IMR-90 (cell line): ENCODE measurements around the gene SCN8A. TPM values are rescaled to one million over a fixed set of nuclear protein-coding genes. Genes with fewer than 3 reads are reported as not detected.
"Not testable (repeated sequence)": the region's sequence is repeated elsewhere in the genome, so short reads cannot be mapped to it uniquely, and the experiment has no call there.

Experiments
- ATAC-seq: fragments of 200-7000 bp; cut with Tn5 transposase; 2 replicates; pipeline ENCODE4 v1.9.1; 2020; ENCODE audit warnings: low read depth, mild to moderate bottlenecking, moderate library complexity
- BruUV-seq: library from RNA; stranded (reverse); fragments of 400-500 nt; replicated peaks from 2 replicates; lab custom pipeline; 2021; lab: Mats Ljungman, UMichigan
- CTCF ChIA-PET: fragments of 300-600 bp; formaldehyde crosslinking; extraction: SDS; loops from one replicate; lab custom pipeline; 2021; ENCODE audit warnings: antibody characterized with exemption; lab: Yijun Ruan, JAX
- POLR2A ChIA-PET: fragments of 300-600 bp; sonication (Branson Sonifier 250); formaldehyde crosslinking; loops from one replicate; lab custom pipeline; 2022; ENCODE audit warnings: antibody characterized with exemption; ENCODE audit not compliant: unreplicated experiment; lab: Charles Lee
- DNase-seq: peaks from one replicate; pipeline ENCODE4 v3.0.0; 2013
- H2AFZ ChIP-seq: replicated peaks from 2 replicates; pipeline ENCODE3; 2013; ENCODE audit warnings: low read length, mild to moderate bottlenecking; ENCODE audit not compliant: poor library complexity
- H2AK5ac ChIP-seq: 2 replicates; pipeline ENCODE4 v1.6.1; 2013; ENCODE audit warnings: low read depth, low read length, inconsistent platforms
- H2AK9ac ChIP-seq: replicated peaks from 2 replicates; pipeline ENCODE3; 2013; ENCODE audit warnings: mild to moderate bottlenecking, low read depth, low read length, moderate library complexity; ENCODE audit not compliant: poor library complexity
- H2BK120ac ChIP-seq: 2 replicates; pipeline ENCODE4 v1.6.1; 2013; ENCODE audit warnings: low read depth, low read length, inconsistent platforms
- H2BK15ac ChIP-seq: 3 replicates; pipeline ENCODE4 v1.6.1; 2013; ENCODE audit warnings: low read depth, low read length, inconsistent platforms
- H2BK20ac ChIP-seq: 2 replicates; pipeline ENCODE4 v1.6.1; 2013; ENCODE audit warnings: low read depth, mild to moderate bottlenecking, inconsistent platforms, low read length, moderate library complexity
- H2BK5ac ChIP-seq: 2 replicates; pipeline ENCODE4 v1.6.1; 2013; ENCODE audit warnings: mild to moderate bottlenecking, low read depth, low read length, inconsistent platforms; ENCODE audit not compliant: poor library complexity, severe bottlenecking
- H3K14ac ChIP-seq: replicated peaks from 2 replicates; pipeline ENCODE4 v1.6.1; 2013; ENCODE audit warnings: low read depth, low read length, inconsistent platforms
- H3K18ac ChIP-seq: 2 replicates; pipeline ENCODE4 v1.6.1; 2013; ENCODE audit warnings: low read depth, low read length, control low read depth
- H3K23ac ChIP-seq: 2 replicates; pipeline ENCODE4 v1.6.1; 2013; ENCODE audit warnings: low read depth, low read length, inconsistent platforms
- H3K27ac ChIP-seq: 2 replicates; pipeline ENCODE4 v1.5.1; 2013; ENCODE audit warnings: mild to moderate bottlenecking, control low read depth, low read length; ENCODE audit not compliant: insufficient read depth
- H3K27me3 ChIP-seq: 2 replicates; pipeline ENCODE4 v1.6.1; 2013; ENCODE audit warnings: low read length; ENCODE audit not compliant: control insufficient read depth, insufficient read depth
- H3K36me3 ChIP-seq: 2 replicates; pipeline ENCODE4 v1.6.1; 2013; ENCODE audit warnings: low read length, mixed read lengths; ENCODE audit not compliant: control insufficient read depth, insufficient read depth
- H3K4ac ChIP-seq: 2 replicates; pipeline ENCODE4 v1.6.1; 2013; ENCODE audit warnings: low read depth, low read length, inconsistent platforms
- H3K4me1 ChIP-seq: 2 replicates; pipeline ENCODE4 v1.6.1; 2013; ENCODE audit warnings: low read length, mixed read lengths; ENCODE audit not compliant: control insufficient read depth, insufficient read depth
- H3K4me2 ChIP-seq: 2 replicates; pipeline ENCODE4 v1.6.1; 2013; ENCODE audit warnings: low read depth, mild to moderate bottlenecking, control low read depth, low read length, moderate library complexity
- H3K4me3 ChIP-seq: 2 replicates; pipeline ENCODE4 v1.5.1; 2013; ENCODE audit warnings: low read depth, mild to moderate bottlenecking, control low read depth, low read length, moderate library complexity; ENCODE audit not compliant: insufficient read depth
- H3K56ac ChIP-seq: 2 replicates; pipeline ENCODE4 v1.6.1; 2013; ENCODE audit warnings: low read length, inconsistent platforms; ENCODE audit not compliant: insufficient read depth; ENCODE audit errors: extremely low read depth
- H3K79me1 ChIP-seq, 2 experiments: 2 replicates each; pipeline ENCODE4 v1.6.1; 2013; ENCODE audit warnings: low read length in 2 of 2, inconsistent platforms in 1 of 2, low read depth in 1 of 2
- H3K9ac ChIP-seq: 2 replicates; pipeline ENCODE4 v1.6.1; 2013; ENCODE audit warnings: low read depth, low read length, control low read depth
- H3K9me1 ChIP-seq: 2 replicates; pipeline ENCODE4 v1.6.1; 2013; ENCODE audit warnings: low read length, inconsistent platforms; ENCODE audit not compliant: insufficient read depth
- H3K9me3 ChIP-seq: 2 replicates; pipeline ENCODE4 v1.6.1; 2013; ENCODE audit warnings: low read length; ENCODE audit not compliant: control insufficient read depth, insufficient read depth
- H4K20me1 ChIP-seq: 2 replicates; pipeline ENCODE4 v1.6.1; 2013; ENCODE audit warnings: low read length, inconsistent platforms; ENCODE audit not compliant: insufficient read depth
- H4K5ac ChIP-seq: 2 replicates; pipeline ENCODE4 v1.6.1; 2013; ENCODE audit warnings: mild to moderate bottlenecking, low read depth, low read length, control low read depth
- H4K8ac ChIP-seq, 2 experiments: 2 replicates each; pipeline ENCODE4 v1.6.1; 2013; ENCODE audit warnings: low read depth in 2 of 2, low read length in 2 of 2, control low read depth in 1 of 2, inconsistent platforms in 1 of 2
- H4K91ac ChIP-seq: 2 replicates; pipeline ENCODE4 v1.6.1; 2013; ENCODE audit warnings: low read depth, low read length, inconsistent platforms; ENCODE audit not compliant: insufficient read depth
- BHLHE40 ChIP-seq: fragments of 150-350 bp; IDR thresholded peaks from 2 replicates; pipeline ENCODE4 v1.6.1; 2016; ENCODE audit warnings: mild to moderate bottlenecking, low read depth, low read length
- CEBPB ChIP-seq: IDR thresholded peaks from 2 replicates; pipeline ENCODE4 v1.6.1; 2012; ENCODE audit warnings: low read depth, low read length, improper control_type of control experiment
- MAFK ChIP-seq: IDR thresholded peaks from 2 replicates; pipeline ENCODE4 v1.6.1; 2012; ENCODE audit warnings: low read depth, low read length, improper control_type of control experiment
- MAZ ChIP-seq: IDR thresholded peaks from 2 replicates; pipeline ENCODE4 v1.6.1; 2012; ENCODE audit warnings: low read depth, mild to moderate bottlenecking, low read length, improper control_type of control experiment, moderate library complexity, borderline replicate concordance
- MXI1 ChIP-seq: IDR thresholded peaks from 2 replicates; pipeline ENCODE4 v1.6.1; 2012; ENCODE audit warnings: low read depth, mild to moderate bottlenecking, low read length, moderate library complexity, borderline replicate concordance
- RAD21 ChIP-seq: IDR thresholded peaks from 2 replicates; pipeline ENCODE4 v1.6.1; 2012; ENCODE audit warnings: low read length, improper control_type of control experiment
- RFX5 ChIP-seq: IDR thresholded peaks from 2 replicates; pipeline ENCODE4 v1.8.0; 2012; ENCODE audit warnings: low read depth, mild to moderate bottlenecking, low read length, moderate library complexity
- SMC3 ChIP-seq: fragments of 150-350 bp; IDR thresholded peaks from 2 replicates; pipeline ENCODE4 v1.6.1; 2016; ENCODE audit warnings: low read depth, mild to moderate bottlenecking, antibody characterized with exemption, low read length, moderate library complexity
- WGBS, 2 experiments: methylation state at CpG; one replicate each; pipeline versions ENCODE4 v1.1.5 to v1.1.7; 2013; ENCODE audit warnings: missing lambda C conversion rate in 2 of 2; ENCODE audit not compliant: insufficient read length in 1 of 2; ENCODE audit errors: extremely low coverage in 2 of 2; 5-methylcytosine and 5-hydroxymethylcytosine counted together
- dilution Hi-C: fragments of 300-500 bp; cut with HindIII; formaldehyde crosslinking; loops from one replicate; pipeline ENCODE4 v1.14.3; 2018; ENCODE audit warnings: low sequenced_read_pairs; ENCODE audit not compliant: unreplicated experiment
- in situ Hi-C: fragments of 300-500 bp; cut with MboI; formaldehyde crosslinking; loops from 3 replicates; pipeline ENCODE4 v1.14.3; 2019; ENCODE audit warnings: low sequenced_read_pairs, inconsistent platforms, mixed read lengths
- intact Hi-C: fragments of 100-400 bp; cut with micrococcal nuclease; formaldehyde crosslinking; loops from 2 replicates; pipeline ENCODE4 v1.10.0; 2022
- polyA plus RNA-seq, 3 experiments: library from polyadenylated mRNA; depleted of rRNA; stranded (reverse); fragments of >200 nt; gene quantifications; 2 replicates each; pipeline ENCODE4 v1.2.3, GENCODE V29; 2012; ENCODE audit warnings: low replicate concordance in 1 of 3
- total RNA-seq: library from RNA; depleted of rRNA; stranded (reverse); fragments of >200 nt; gene quantifications from 2 replicates; pipeline ENCODE4 v1.2.3, GENCODE V29; 2012

SCN8A gene
- total and polyA plus RNA-seq, 2 of the 4 experiments (the other 2 are of a cell fraction), result 6.9 to 19.7 TPM

DNA sequence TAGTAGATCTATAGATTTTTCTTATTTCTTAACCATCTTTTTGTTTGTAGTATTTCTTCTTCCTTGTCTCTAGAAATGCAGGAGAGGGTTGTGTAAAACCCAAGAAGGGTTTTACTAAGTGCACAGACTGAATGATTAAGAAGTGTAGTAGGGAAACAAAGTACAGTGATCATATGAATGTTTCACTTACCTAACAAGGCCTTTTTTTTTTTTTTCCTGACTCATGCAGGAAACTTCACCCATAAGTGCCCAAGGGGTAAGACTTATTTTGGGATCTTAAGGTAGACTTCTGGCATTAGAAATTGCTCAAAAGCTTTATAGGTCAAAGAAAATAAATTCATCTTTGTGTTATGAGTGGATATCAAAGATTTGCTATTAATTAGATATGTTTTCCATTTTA, 10.2 kb downstream of the SCN8A start:
- Histone ChIP-seq H3K4ac (no peak overlapping the region), H3K18ac (no peak overlapping the region), H3K4me2 (no peak overlapping the region), H3K14ac (no peak overlapping the region), H3K4me3 (no peak overlapping the region), H3K4me1 (no peaks in the 10 kb centered on the region), H3K79me1 (peaks cover 5 to 41% of the 10 kb centered on the region in 2 experiments), H4K5ac (no peak overlapping the region), H3K9me3 (no peaks in the 10 kb centered on the region), H4K91ac (no peak overlapping the region), H2BK120ac (no peak overlapping the region), H2AFZ (no peak overlapping the region), H4K8ac (no peak overlapping the region), H3K27ac (no peak overlapping the region), H2BK20ac (no peak overlapping the region), H3K36me3 (no peaks in the 10 kb centered on the region), H2BK5ac (no peak overlapping the region), H3K23ac (no peak overlapping the region), H3K27me3 (no peaks in the 10 kb centered on the region), H3K56ac (no peak overlapping the region), H3K9ac (no peak overlapping the region), H2BK15ac (no peak overlapping the region), H4K20me1 (peaks cover 43% of the 10 kb centered on the region; the same call in 1 of the 2 replicates), H2AK5ac (no peak overlapping the region), H2AK9ac (no peak overlapping the region), H3K9me1 (no peaks in the 10 kb centered on the region; the same call in 1 of the 2 replicates)
- ATAC-seq (no peak), DNase-seq (no peak)
- dilution Hi-C loops (no loop called here), intact Hi-C loops (no loop called here), in situ Hi-C loops (no loop called here)
- CTCF ChIA-PET, result no interaction called here
- POLR2A ChIA-PET, result no interaction called here
- no peak for TF ChIP-seq RFX5
- TF ChIP-seq SMC3, result no peak
- TF ChIP-seq MXI1, result no peak
- no peak for TF ChIP-seq RAD21
- TF ChIP-seq MAZ, result no peak
- TF ChIP-seq BHLHE40, result no peak
- no peak for TF ChIP-seq MAFK
- no peak for TF ChIP-seq CEBPB
- no TSS peak for BruUV-seq

DNA sequence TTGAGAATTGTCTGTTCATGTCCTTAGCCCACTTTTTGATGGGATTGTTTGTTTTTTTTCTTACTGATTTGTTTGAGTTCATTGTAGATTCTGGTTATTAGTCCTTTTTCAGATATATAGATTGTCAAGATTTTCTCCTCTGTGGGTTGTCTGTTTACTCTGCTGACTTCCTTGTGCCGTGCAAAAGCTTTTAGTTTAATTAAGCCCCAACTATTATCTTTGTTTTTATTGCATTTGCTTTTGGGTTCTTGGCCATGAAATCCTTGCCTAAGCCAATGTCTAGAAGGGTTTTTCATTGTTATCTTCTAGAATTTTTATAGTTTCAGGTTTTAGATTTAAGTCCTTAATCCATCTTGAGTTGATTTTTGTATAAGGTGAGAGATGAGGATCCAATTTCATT, 14.9 kb downstream of the SCN8A start:
- H2BK15ac ChIP-seq, H3K27ac ChIP-seq, H2BK20ac ChIP-seq, CTCF ChIA-PET, H3K4me1 ChIP-seq, H4K5ac ChIP-seq, H3K14ac ChIP-seq, H3K4me2 ChIP-seq, H3K4me3 ChIP-seq, H3K27me3 ChIP-seq, H2AK9ac ChIP-seq, H2BK5ac ChIP-seq, BruUV-seq, in situ Hi-C loops, H4K91ac ChIP-seq, H2AFZ ChIP-seq, DNase-seq, POLR2A ChIA-PET, dilution Hi-C loops, ATAC-seq, intact Hi-C loops, H3K4ac ChIP-seq, H3K56ac ChIP-seq, H3K23ac ChIP-seq, H2BK120ac ChIP-seq, H3K9me1 ChIP-seq, H4K8ac ChIP-seq, H3K36me3 ChIP-seq, H3K18ac ChIP-seq, H3K9me3 ChIP-seq, H2AK5ac ChIP-seq, H3K9ac ChIP-seq: not testable (repeated sequence)
- peaks cover 3 to 22% of the 10 kb centered on the region in 2 experiments; a peak in 3 of 4 replicates for H3K79me1 ChIP-seq
- H4K20me1 ChIP-seq, result peaks cover 13% of the 10 kb centered on the region; the same call in 1 of the 2 replicates
- WGBS, 2 experiments, result no CpG with 5 or more reads among the region's 1 CpG
